COLO668 (cell line): ENCODE results near the gene KRT74.

Source experiments
- DNase-seq: peaks from one replicate; lab custom pipeline; 2025; ENCODE audit not compliant: unreplicated experiment; lab: John Stamatoyannopoulos, UW

Gene KRT74

GRCh38 chr12:52539821-52540173, 33.8 kb downstream of the KRT74 start:
- DNase-seq: no peak

- peak; percentile 4 for DNase-seq
Observed at GRCh38 chr12:52539083-52539820, 34.4 kb downstream of the KRT74 start.

GRCh38 chr12:52537101-52537500, 36.5 kb downstream of the KRT74 start:
- no peak for DNase-seq

- DNase-seq: no peak
Observed at GRCh38 chr12:52535574-52535973, 38.1 kb downstream of the KRT74 start.

GRCh38 chr12:52534482-52534881, 39.2 kb downstream of the KRT74 start:
- DNase-seq: peak; percentile 22

GRCh38 chr12:52533686-52534470, 39.8 kb downstream of the KRT74 start:
- no peak for DNase-seq

- no peak for DNase-seq
Observed at GRCh38 chr12:52532636-52533035, 41.0 kb downstream of the KRT74 start.

GRCh38 chr12:52531566-52532300, 41.9 kb downstream of the KRT74 start:
- DNase-seq: no peak

- no peak for DNase-seq
Observed at GRCh38 chr12:52530905-52531304, 42.7 kb downstream of the KRT74 start.

- DNase-seq: no peak
Observed at GRCh38 chr12:52530366-52530765, 43.3 kb downstream of the KRT74 start.

GRCh38 chr12:52529846-52530245, 43.8 kb downstream of the KRT74 start:
- no peak for DNase-seq

- DNase-seq: no peak
Observed at GRCh38 chr12:52529417-52529816, 44.2 kb downstream of the KRT74 start.

GRCh38 chr12:52528641-52529143, 45.0 kb downstream of the KRT74 start:
- DNase-seq: no peak

- no peak for DNase-seq
Observed at GRCh38 chr12:52527121-52527800, 46.4 kb downstream of the KRT74 start.

GRCh38 chr12:52526511-52526951, 47.1 kb downstream of the KRT74 start:
- no peak for DNase-seq

- DNase-seq: no peak
Observed at GRCh38 chr12:52525661-52526499, 47.8 kb downstream of the KRT74 start.

GRCh38 chr12:52524898-52525591, 48.6 kb downstream of the KRT74 start:
- no peak for DNase-seq

- no peak for DNase-seq
Observed at GRCh38 chr12:52524241-52524897, 49.3 kb downstream of the KRT74 start.

- no peak for DNase-seq
Observed at GRCh38 chr12:52523824-52524223, 49.8 kb downstream of the KRT74 start.
